Measurements from ENCODE around the gene ATXN7L1. TPM values are rescaled to one million over a fixed set of nuclear protein-coding genes. Genes with fewer than 3 reads are reported as not detected.

ATXN7L1 gene
- total RNA-seq, 1 donor from 2014 or later, result 7.6 TPM

DNA sequence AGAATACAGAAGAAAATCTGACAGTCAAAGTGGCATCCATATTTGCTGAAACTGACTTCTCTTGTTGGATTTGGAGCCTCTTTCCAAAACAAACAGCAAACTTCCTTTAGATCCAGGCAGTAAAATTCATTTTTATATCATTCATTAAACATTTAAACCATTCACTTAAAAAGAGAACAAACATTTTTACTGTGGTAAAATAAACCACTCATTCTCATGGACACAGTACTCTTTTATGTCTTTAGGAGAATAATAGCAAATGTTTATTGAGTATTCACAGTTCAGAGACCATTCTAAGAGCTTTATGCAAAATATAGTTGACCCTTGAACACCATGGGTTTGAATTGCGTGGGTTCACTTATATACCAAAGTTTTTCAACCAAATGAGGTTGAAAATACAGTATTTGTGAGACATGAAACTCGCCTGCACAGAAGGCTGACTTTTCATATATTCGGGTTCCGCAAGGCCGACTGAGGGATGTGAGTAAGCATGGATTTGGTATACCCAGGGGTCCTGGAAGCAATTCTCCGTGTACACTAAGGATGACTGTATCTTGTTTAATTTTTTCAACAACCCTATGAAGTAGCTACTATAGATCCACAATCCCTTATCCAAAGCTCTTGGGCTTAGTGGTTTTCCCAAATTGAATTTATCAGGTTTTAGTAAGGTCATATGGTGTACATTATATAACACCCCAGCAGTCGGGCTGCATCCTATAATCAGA, 49.1 kb downstream of the ATXN7L1 start:
- DNase-seq (ENCODE audit: low read depth), result no peak

DNA sequence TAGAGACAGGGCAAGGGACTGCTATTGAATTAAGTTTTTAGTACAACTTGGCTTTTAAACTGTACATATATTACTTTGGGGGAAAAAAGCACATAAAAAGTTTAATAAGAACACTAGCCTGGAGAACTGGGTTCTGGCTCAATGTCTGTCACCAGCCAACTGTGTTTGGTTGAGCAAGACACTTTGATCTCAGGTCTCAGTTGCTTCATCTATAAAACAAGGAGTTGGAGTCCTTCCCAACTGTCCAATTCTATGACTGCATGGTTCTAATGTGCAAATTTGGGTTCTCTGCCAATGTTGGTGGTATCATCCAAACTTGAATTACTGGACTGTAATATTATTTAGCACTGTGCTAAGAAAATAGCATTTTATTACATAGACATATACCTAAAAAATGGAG, 50.3 kb downstream of the ATXN7L1 start:
- no peak for DNase-seq (ENCODE audit: low read depth)

DNA sequence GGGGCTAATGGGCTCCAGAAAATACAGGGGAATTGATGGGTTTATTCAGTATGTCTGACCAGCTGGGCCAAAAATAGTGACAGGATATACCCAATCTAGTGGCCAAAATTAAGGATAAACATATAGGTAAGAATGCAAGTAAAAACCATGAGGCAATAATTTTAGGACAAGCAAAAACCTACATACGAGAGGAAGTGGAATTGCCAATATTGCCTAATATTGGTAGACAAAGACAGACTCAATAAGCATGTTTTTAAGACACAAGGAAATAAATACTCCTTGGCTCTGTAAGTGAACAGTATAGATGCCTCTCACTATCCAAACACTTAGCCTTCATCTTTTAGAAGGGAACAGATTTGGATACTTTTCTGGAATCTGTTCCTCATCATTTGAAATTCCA, 51.0 kb downstream of the ATXN7L1 start:
- no peak for DNase-seq (ENCODE audit: low read depth)

DNA sequence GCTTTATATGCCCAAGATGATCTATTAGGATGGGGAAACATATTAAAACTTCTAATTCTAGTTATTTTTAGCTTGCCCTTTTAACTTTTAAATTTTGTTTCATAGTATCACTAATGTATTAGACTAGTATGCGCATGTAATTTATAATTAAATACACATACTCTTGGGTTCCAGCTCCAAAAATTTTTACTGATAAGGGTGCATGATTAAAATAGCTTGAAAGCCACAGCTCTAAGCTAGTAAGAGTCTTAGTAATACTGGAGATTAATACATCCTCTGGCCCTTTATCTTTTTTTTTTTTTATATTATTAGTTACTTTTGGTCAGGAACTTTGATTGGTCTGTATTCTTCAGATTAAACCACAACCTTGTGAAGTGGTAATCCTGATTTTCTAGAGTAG, 53.6 kb downstream of the ATXN7L1 start:
- DNase-seq (ENCODE audit: low read depth), result no peak

DNA sequence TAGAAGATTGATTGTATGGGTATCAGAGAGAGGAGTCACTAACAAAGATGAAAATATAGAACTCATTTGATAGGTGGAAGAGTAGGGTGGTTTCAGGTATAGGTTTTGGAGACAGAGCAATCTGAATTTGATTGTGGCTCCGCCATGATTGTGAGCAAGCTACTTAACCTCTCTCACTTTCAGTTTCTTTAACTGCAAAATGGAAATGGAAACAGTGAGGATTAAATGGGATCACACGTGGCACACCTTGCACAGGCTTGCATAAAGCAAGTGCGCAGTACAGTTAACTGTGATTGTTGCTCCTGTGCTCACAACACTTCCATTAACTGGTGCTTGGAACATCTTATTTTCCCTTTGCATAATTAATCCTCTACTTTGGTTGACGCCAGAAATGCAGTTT, 54.9 kb downstream of the ATXN7L1 start:
- no peak for DNase-seq (ENCODE audit: low read depth)

DNA sequence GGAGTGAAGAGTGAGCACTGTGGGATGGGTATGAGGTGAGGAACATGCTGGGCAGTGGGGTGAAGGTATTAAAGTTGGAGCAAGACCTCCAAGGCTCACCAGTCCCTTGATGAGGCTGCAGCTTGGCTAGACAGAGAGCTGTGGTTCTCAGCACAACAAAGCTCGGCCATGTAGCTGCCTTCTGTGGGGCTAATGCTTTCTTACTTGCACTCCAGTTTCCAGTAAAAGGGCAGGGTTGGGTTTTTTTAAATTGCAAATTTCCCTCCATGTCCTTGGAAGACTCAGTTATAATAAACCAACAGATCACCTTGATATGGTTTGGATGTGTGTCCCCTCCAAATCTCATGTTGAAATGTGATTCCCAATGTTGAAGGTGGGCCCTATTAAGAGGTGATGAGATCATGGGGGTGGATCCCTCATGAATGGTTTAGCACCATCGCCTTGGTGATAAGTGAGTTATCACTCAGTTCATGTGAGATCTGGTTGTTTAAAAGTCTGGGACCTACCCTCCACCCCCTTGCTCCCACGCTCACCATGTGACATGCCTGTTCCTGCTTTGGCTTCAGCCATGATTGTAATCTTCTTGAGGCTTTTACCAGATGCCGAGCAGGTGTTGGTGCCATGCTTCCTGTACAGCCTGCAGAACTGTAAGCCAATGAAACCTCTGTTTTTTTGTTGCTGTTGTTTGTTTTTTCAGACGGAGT, 55.9 kb downstream of the ATXN7L1 start:
- DNase-seq (ENCODE audit: low read depth), result no peak

DNA sequence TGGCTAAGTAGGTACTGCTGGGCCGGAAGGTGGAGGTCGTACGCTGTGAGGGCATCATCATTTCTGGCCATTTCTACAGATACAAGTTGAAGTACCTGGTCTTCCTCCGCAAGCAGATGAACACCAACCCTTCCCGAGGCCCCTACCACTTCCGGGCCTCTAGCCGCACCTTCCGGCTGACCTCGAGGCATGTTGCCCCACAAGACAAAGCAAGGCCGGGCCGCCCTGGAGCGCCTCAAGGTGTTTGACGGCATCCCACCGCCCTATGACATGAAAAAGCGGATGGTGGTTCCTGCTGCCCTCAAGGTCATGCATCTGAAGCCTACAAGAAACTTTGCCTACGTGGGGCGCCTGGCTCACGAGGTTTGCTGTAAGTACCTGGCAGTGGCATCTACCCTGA, 56.8 kb downstream of the ATXN7L1 start:
- DNase-seq (ENCODE audit: low read depth), result no peak

DNA sequence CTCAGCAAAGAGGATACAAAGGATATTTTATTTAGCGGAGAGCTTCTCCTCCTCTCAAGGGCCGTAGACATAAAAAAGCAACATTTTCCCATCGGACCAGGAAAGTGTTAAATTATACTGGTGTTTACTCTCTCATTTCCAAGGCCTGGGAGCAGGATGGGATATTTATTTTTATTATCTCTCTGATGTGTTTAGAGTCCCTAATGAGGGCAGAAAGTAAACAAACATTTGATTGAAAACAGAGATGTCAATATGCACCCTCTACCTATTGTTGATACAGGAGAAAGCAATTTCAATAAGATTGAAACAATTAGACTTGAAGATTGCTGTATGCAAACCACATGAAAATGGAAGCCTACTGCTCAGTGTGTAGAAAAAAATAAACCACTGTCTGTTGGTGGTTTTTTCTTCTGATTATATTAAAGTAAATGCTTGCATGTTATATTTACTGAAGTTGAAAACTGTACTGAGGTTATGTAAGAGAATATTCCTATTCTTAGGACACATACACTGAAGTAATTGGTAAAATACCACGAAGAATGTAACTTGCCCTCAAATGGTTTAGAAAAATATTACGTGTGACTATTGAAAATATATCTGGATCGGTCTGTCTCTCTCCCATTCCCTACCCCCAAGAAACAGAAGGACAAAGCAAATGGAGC, 59.3 kb downstream of the ATXN7L1 start:
- DNase-seq (ENCODE audit: low read depth), result no peak

DNA sequence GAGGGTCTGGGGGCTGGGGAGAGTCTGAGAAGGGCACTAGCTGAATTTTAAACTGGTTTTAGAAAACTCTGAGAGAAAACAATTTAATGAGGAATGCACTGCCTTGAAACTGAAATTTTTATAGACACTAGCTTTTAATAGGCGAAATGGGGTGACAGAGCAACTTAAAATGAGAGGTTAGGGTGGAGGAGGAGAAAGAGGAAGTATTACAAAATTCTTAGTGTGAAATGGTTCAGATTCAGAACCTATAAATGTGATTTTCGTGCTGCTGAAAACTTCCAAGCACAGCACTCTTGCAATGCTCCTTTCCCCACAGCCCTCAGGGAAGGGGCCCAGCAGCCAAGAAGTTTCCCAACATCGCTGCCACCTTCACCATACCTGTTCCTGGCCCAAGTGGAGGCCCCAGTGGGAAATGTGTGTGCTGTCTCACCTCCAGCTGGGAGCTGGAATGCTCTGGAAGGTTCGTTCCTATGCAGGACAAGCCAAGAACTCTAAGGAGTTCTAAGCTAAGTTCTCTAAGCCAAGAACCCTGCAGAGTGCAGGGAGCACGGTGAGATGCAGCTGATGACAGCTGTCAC, 60.0 kb downstream of the ATXN7L1 start:
- no peak for DNase-seq (ENCODE audit: low read depth)

DNA sequence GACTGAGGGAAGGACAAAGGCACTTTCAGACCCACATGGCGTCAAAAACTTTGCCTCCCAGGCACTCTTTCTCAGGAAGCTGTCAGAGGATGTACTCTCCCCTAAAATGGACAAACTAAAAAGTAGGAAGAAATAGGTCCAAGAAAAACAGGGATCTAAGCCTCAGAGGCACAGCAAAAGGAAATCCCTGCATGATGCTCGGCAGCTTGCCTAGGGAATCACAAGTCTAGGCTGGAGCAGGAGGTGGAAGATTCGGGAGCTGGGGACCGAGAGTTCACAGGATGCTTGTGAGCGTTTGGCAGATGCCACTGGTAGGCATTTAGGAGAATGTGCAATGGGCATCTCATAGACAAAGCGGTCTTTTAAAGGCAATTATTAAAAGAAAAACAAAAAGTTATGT, 60.8 kb downstream of the ATXN7L1 start:
- no peak for DNase-seq (ENCODE audit: low read depth)

DNA sequence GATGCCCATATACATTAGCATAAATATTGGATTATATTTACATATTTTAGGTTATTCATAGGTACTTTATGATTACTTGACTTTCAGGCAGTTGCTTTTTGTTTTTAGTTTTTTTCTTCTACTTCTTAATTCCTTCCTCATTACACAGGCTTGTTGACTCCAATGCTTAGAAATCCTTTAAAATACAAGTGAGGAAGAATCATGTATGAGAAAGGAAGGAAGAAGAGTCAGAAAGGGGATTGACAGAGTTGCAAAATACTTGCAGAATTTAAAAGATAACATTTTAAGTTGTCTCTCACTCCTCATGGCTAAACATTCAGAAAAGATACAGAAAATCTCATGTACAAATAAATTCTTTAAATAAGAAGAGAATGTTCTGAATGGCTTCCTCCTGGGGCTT, 61.9 kb downstream of the ATXN7L1 start:
- no peak for DNase-seq (ENCODE audit: low read depth)

DNA sequence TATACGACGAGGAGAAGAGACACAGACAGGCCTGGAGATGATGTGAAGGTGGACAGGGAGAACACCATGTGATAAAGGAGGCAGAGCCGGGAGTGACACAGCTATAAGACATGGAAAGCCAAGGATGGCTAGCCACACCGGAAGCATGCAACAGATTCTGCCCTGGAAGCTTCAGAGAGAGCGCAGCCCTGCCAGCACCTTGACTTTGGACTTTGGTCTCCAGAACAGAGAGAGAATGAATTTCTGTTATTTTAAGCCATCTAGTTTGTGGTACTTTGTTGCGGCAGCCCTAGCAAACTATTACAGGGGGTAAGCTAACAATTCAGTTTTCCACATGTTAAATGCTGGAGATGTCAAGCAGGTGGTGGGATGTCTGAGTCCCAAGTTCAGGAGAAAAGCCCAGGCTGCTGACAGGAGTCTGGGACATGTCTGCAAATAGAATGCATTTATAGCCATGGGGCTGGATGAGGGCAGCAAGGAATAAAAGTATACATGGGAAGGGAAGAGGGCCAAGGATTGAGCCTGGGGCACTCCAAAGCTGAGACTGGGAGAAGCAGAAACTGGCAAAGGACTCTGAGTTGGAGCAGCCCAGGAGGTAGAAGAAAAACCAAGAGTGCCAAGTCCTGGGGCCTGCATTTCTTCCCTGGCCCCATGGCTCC, 65.1 kb downstream of the ATXN7L1 start:
- peak; percentile 27 for DNase-seq (ENCODE audit: low read depth)

DNA sequence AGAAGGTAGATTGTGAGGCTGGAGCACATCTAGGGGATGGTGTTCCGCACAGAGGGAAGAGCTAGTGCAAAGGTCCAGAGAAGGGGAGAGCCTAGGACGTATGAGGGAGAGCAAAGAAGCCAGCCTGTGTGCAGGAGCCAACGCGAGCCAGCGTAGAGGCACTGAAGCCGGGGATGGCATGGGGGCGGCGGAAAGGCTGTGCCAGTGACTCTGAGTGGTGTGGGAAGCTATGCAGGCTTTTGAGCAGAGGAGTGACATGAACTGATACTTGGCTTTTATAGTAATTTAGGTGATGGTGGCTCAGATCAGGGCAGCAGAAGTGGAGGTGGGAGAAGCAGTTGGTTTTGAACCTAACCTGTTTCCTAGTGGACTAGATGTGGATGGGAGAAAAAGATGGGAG, 65.8 kb downstream of the ATXN7L1 start:
- DNase-seq (ENCODE audit: low read depth), result no peak

DNA sequence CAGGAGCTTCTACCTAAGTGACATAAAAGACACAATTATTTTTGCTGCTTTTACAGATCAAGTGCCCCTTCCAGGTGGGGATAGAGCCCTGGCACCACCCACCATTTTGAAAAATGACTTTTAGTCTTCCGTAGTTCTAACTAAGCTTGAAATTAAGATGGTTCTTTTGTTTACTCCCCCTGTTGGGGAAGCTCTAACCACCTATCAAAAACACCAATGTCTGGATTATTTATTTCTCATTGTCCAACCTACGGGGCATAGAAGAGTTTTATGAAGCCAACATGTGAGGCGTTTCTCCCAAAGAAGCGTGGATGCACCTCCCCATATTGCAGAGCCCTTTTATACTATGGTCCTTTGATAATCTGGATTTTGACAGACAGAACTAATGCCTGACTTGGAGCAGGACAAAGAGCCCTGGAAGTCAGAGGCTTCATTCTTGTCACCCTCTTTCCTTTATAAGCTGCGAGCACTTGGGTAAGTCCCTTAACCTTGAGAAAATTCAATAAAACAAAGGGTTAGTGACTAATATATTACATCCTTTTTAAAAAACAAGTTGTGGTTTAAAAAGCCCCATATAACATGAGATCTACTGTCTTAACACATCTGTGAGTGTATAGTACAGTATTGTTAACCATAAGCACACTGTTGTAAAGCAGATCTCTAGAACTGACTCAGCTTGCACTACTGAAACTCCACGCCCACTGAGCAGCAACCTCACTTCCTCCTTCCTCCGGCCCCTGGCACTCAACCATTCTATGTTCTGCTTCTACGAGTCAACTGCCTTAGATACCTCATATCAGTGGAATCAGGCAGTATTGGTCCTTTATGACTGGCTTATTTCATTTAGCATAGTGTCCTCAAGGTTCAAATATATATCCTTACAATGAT, 67.5 kb downstream of the ATXN7L1 start:
- peak; percentile 62 for DNase-seq (ENCODE audit: low read depth)

DNA sequence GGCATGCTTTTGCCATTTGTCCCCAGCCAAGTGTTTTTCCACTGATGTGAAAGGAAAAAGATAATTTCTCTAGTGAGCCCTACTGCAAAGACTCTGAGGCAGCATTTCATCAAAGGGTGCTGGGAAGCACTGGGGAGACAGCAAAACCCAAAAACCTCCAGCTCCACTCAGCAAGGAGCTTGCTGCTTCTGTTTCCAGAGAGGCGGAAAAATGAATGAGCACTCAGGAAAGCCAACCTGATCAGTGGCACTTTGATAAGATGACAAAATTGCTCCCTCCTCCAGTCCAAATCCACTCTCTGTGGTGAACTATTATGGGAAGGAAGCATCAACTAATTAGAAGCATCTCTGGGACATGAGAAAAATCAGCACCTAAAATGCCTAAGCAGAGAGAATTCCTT, 68.2 kb downstream of the ATXN7L1 start:
- no peak for DNase-seq (ENCODE audit: low read depth)

DNA sequence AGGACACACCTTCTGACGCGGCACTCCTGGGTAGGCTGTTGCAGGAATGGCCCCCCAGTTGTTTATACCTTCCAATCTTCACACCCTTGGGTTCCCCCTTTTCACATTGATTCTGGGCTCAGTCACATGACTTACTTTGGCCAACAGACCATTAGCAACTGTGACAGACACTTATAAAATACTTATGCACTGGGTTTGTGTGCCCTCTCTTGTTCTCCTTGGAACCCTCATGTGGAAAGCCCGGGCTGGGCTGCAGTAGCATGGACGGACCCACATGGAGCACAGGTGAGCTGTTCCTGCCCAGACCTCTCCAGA, 69.0 kb downstream of the ATXN7L1 start:
- no peak for DNase-seq (ENCODE audit: low read depth)

DNA sequence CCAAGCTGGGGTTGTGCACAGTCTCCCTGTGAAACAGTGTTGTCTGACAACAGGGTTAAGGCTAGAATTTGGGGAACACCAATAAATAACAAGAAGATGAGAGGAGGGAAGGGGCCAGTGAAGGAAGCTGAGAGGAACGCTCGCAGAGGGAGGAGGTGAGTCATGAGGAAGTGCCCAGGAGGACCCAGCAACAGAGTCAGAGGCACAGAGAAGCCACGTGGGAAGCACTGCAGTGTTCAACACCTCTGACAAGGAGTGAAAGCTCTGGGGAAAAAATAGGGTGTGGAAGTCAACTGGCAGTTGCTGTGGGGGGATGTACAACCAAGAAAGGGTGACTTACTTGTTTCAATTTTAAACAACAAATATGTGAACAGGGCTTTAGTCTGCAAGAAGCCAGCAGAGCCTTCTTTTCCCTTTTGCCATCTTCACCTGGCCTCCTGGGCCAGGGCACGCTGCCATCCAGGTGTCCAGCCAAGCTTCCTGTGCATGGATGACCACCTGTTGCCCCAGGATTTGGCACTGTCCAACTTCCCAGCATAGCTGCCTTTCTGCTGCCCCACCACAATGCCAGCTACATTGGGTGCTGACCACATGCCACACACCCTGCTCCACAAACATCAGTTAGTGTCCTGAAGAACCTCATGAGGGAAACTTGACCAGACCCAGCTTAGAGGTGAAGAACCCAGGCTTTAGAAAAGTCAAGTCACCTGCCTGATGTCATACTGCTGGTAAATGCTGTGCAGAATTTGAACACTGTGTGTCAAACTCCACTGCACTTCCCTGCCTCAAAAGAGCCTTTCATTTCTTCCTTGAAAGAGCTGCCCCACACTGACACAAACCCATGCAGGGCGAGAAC, 69.6 kb downstream of the ATXN7L1 start:
- DNase-seq (ENCODE audit: low read depth), result peak; percentile 72

DNA sequence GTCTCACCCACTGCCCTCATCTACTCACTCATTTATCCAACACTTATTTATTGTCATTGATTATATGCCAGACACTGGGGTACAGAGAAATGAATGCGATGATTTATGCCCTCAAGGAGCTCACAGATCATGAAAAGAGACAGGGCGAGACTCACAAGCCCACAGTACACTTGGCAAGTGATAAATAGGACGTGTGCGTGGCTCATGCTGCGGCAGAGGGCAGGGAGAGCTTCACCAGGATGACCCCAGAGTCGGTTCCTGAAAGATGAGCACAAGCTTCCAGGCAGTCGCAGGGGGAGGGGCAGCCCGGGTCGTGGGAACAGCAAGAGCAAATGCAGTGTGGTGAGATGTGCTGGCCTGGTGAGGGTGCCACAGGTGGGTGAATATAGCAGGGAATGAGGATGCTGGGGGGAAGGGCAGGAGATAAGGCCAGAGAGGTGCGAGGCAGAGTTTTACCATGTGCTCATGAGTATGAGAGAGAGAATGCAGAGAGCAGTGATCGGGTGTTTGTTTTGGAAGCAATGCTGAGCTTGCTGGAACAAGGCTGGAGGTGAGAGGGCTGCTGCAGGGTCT, 70.9 kb downstream of the ATXN7L1 start:
- DNase-seq (ENCODE audit: low read depth), result no peak

DNA sequence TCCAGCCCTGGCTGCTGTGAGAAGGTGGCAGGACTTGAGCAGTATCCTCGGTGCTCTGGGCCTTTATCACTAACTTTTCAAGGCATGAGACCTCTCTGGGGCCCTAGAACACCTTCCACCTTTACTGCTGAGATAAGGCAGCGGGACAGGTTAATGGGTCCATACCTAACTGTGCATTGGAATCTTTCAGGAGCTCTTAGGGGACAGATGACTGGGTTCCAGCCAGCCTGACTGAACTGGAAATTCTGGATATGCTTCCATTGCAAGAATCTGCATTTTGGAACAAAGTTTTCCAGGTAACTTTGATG, 73.0 kb downstream of the ATXN7L1 start:
- no peak for DNase-seq (ENCODE audit: low read depth)

Measured in renal cortical epithelial cell (primary cell).